A204.1 (cell line): ENCODE measurements around the gene UQCRHL.
"Not testable (repeated sequence)": the region's sequence is repeated elsewhere in the genome, so short reads cannot be mapped to it uniquely, and the experiment has no call there.

ENCODE experiments used
- FAIRE-seq: peaks from 2 replicates; lab custom pipeline; 2012; peaks lifted over from hg19 to GRCh38; lab: Jason Lieb, UNC

The UQCRHL gene

DNA sequence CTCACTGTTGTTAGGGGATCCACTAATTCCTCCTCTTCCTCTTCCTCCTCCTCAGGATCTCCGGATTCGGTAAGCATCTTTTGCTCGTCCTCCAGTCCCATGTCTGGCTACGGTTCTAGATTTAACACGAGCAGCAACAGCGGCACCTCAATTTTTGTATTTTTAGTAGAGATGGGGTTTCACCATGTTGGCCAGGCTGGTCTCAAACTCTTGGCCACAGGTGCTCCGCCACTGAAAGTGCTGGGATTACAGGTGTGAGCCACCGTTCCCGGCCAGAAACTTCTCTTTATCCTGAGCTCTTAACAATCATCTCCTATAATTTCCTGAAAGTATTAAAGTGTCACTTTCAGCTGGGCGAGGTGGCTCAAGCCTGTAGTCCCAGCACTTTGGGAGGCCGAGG is at the start of gene UQCRHL:
UQCRHL (minus strand) TSS at position 101 of the 400 bp plus-strand sequence; CDS start at position 101, 0 bp downstream.
- FAIRE-seq: not testable (repeated sequence)

DNA sequence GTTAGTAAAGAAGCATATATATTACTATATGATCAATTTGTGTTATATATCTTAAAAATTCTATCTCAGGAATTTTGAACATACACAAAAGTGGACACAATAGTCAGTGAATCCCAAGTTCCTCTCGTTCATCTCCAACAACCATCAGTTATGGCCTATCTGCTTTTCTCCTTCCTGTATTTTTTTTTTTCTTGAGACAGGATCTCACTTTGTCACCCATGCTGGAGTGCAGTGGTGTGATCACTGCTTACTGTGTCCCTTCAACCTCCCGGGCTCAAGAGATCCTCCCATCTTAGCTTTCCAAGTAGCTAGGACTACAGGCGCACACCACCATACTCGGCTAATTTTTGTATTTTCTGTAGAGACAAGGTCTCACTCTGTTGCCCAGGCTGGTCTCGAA is 49.4 kb upstream of the UQCRHL start:
- no peak for FAIRE-seq

DNA sequence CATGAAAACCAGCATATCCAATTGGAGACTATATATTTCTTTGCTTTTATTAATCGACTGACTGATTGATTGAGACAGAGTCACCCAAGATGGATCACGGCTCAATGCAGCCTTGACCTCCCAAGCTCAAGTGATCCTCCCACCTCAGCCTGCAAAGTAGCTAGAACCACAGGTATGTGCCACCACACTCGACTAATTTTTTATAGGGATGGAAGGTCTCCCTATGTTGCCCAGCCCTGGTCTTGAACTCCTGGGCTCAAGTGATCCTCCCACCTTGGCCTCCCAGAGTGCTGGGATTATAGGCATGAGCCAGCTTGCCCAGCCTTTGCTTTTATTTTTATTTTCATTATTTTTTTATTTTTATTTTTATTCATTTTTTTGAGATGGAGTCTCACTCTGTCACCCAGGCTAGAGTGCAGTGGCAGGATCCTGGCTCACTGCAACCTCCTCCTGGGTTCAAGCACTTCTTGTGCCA is 45.4 kb upstream of the UQCRHL start:
- FAIRE-seq: no peak

DNA sequence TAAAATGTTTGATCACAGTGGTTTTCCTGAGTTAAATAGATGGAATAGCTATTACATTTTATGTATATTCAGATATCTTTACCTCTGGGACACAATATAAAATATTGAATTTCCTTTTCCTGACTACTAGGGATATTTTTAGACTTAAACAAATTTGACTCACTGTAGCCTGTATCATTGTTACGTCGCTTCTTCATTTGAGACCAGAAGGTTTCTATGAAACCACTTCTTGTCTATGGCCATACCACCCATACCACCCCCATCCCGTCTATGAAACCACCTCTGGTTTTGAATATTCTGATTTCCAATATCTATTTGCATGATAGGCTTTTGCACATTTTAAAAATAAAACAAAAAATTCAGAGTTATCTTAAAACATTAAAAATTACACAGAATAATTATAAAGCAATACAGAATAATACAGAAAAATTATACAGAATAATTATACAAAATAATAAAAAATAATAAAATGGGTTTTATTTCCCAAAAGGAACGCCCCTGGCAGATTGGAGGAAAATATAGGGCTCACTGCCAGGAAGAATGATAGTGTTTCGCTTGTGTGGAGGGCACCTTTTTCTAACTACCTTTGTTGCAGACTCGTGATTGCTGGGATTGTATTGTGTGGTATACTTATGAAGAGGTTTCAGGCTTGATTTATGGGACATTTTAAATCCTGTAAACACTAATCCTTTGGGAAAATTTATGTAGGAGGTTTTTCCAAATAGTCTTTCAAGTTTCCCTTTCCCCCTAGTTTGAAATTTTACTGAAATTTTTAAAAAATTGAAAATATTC is 44.8 kb upstream of the UQCRHL start:
- peak; percentile 11 for FAIRE-seq

DNA sequence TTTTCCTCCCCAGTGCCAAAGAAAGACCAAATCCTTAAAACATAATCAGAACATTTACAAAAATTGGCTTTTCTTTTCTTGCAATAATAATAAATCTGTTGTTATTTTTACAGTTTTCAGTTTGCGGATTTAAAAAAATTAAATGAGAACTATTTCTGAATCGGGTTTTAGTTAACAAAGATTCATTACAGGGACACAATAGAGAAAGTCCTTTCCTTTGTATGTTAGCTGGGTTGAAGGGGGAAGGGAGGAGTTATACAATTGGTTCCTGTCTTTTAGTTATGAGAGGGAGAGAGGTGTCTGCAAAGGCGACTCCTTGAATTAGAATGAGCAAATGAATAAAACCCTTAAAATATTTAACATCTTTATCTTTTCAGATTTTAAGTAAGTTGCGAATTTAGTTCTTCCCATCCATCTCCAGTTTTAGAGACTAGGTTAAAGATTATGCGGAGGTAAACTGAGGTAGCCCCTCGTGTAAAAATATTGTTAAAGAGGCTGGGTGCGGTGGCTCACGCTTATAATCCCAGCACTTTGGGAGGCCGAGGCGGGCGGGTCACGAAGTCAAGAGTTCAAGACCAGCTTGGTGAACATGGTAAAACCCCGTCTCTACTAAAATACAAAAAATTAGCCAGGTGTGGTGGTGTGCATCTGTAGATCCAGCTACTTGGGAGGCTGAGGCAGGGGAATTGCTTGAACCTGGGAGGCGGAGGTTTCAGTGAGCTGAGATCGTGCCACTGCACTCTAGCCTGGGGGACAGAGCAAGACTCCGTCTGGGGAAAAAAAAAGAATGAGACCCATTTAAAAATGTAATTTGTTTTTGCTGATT is 44.0 kb upstream of the UQCRHL start:
- FAIRE-seq: no peak

DNA sequence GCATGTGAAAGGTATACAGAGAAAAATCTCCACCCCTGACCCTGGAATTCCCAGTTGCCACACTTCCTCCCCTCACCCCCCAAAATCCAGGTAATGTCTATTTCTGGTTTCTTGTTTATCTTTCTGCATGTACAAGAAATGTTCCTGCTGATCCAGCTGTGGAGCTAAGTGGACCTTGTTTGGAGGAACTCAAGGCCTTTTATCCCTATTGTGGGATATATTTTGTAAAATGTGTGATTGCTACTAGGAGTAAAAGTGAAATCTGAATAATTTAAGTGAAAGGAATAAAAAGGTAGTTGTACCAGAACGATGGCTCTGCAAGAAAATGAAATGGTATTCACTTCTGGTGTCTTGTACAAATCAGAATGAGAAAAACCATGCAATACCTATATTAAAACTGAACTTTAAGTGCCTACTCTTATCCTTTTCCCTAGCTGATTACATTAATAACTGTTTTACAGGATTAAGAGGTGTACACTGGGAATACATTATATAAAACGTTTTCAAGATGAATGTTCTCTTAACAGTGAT is 43.1 kb upstream of the UQCRHL start:
- FAIRE-seq: no peak

DNA sequence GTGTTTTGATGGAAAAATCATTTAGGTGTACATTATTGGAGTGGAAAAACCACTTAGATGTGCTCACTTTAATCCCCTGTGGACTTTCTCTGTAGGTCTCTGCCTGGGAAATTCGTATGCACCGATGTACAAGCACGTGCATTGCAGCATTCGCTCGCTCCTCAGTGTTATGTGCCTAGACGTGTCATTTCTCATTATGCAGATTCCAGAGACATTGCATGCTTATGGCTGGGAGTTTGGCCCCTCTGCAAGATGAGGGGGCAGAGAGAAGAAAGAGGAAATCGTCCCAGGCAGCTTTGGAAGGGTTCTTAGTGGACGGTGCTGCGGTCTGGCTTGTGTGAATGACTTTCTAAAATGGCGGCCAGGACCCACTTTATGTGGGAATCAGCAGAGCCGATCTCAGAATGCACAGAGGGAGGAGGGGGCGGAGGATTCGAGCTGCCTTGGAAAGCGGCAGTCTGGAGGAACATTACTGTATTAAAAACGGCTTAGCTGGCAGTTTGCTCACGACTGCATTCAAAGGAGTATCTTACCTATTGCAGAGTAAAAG is 42.4 kb upstream of the UQCRHL start:
- no peak for FAIRE-seq

DNA sequence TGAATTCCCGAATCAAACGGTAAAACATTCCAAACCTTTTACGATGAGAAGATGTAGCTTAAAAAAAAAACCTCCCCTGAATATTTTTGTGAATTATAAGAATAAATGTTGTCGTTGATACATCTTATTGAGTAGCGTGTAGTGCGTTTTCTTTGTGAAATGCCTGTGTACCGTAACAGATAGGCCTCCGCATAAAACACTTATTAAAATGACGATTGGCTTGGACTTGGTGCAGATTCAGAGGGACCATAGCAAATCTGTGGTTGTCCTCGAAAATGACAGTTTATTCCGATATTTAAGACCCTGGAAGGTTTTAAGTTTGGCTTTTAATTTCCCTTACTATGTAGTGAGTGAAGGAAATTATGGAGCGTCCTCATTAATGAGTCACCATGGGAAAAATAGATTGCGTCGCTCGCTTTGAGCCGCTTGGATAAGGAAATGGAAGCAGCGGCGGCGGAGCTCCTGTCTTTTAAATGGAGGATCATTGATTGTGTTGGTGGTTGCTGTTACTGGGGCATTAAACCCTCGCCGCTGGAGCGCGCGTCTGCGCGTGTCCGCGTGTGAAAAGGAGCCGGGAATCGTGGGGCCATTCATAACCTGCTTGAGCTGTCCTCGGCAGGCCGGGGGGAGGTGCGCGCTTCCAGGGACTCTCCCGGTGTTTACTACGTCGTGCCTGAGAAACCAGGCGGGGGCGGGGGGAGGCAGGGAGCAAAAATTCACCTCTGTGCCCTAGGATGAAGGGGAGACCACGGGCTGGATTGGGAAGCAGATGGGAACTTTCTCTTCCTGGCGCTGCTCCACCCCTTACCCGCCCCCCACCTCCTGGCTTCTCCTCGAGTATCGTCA is 41.7 kb upstream of the UQCRHL start:
- no peak for FAIRE-seq

DNA sequence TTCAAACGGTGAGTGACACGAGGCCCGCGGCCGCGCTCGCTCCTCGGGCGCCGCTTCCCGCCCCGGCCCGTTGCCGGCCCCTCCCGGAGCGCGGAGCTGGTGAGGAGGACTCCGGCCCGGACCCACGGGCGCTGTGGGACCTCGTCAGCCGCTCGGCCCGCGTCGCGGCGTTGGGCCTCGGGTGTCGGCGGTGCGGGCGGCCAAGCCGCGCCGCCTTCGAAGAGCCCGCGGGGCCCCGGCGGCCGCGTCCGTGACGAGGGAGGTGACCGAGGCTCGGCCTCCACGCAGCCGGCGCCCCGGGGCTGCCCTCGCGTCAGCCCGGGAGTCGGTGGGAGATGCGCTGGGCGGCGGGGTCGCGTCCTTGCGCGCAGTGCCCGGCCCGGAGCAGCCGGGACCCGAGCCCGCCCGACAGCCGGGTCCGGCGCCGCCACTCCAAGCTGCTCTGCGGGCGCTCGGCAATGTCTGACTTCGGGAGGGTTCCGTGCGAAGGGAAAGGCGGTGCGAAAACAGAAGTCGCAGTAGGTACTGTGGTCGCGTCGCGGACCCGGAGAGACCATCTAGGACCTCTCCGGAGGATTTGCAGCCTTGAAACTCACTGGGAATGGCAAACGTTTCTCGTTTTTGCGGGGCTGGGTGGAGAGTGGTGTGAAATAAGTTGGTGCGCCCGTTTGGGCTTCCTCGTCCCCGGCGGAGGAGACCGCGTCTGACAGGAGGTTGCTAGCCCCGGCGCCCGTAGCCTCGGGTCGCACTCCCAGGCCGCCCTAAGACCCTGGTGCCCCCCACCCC is 40.9 kb upstream of the UQCRHL start:
- FAIRE-seq: no peak

DNA sequence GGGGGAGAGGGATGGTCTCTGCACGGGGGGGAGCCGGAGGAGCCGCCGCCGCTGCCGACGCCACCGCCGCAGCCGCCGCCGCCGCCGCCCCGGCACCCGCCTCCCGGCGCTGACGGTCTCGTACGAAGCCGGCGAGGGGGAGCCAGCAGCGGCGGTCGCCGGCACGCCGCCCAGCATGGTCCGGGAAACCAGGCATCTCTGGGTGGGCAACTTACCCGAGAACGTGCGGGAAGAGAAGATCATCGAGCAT is 40.4 kb upstream of the UQCRHL start:
- no peak for FAIRE-seq

DNA sequence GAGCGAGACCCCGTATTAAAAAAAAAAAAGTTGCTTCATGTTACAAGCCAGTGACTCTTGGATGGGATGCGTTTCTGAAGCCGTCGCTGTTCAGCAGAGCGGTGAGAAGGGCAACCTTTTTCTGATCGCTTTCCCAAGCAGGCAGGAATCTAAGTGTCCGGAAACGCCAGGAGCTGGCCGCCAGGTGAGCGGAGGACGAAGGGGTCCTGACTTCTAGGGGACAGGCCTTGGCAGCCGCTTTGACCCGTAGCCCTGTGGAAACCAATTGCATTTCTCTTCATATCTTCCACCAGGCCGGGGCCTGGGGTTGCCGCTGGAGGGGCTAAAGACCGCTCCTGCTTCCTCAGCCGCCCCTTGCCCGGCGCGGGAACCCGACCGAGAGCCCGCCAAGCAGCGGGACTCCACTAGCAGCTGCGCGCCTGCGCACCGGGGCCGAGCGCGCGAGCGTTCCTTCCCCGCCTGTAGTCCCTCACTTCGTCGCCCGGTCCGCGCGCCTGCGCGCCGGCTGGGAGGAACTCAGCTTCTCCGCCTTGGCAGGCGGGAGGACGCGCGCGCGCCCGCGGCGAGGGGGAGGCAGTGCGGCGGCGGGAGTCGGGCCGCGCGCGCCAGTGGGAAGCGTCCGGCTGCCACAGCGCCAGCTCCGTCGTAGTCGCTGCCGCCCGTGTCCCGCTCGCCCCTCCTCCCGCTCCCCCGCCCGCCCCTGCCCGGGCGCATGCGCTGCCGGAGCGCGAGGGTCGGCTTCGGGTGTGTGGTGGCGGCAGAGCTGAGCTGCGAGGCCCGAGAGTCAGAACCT is 39.8 kb upstream of the UQCRHL start, which contains the start of gene SPEN:
SPEN (plus strand) TSS at position 608 of the 793 bp plus-strand sequence. CDS start 361 bp downstream, outside the sequence.
- FAIRE-seq: no peak

DNA sequence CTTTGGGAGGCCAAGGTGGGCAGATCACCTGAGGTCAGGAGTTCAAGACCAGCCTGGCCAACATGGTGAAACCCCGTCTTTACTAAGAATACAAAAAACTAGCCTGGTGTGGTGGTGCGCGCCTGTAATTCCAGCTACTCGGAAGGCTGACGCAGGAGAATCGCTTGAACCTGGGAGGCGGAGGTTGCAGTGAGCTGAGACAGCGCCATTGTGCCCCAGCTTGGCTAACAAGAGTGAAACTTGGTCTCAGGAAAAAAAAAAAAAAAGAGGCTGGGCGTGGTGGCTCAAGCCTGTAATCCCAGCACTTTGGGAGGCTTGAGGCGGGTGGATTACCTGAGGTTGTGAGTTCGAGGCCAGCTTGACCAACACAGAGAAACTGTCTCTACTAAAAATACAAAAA is 38.6 kb upstream of the UQCRHL start:
- FAIRE-seq: not testable (repeated sequence)

DNA sequence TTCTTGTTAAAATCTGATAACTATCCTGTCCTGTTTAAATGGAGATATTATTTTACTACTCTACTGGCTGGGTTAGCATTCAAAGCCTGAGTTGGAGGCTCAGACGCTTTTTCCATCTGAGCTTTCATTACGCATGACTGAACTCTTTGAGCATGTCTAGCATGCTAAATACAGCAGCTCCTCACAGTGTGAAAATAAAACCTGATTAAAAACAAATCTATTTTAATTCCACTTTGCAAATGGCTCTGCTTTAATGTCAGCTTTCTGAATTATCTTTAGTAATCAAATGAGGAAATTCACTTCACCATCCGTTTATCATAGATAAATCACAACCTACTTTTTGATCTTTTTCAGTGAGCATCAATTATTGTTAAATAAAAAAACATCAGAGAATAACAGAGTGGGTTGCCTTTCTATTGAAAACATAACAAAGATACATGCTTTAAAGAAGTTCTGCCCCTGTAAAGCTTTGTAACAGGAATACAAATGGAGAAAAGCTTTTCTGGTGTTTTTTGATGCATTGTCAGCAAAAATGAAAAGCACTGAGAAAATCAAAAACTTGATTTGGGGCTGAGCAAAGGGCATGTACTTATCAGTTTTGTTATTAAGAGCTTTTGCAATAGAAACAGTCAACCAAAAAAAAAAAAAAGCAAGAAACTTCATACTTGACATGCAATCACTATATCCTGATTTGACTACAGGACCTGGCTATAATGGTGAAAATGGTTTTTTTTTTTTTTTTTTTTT is 36.5 kb upstream of the UQCRHL start:
- no peak for FAIRE-seq

DNA sequence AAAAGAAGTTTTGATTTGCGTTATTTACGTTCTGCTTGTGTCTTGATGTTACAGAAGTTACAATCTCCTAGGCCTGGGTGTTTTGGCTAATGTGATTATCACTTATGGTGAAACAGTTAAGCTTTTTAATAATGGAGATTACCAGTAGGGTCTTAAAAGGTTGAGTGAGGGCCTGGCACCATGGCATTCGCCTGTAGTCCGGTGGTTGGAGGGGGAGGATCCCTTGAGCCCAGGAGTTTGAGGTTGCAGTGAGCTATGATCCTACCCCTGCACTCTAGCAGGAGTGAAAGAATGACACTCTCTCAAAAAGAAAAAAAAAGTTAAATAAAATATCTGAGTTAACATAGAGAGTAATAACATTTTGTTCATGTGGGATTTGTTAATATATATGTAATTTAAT is 31.3 kb upstream of the UQCRHL start:
- no peak for FAIRE-seq

DNA sequence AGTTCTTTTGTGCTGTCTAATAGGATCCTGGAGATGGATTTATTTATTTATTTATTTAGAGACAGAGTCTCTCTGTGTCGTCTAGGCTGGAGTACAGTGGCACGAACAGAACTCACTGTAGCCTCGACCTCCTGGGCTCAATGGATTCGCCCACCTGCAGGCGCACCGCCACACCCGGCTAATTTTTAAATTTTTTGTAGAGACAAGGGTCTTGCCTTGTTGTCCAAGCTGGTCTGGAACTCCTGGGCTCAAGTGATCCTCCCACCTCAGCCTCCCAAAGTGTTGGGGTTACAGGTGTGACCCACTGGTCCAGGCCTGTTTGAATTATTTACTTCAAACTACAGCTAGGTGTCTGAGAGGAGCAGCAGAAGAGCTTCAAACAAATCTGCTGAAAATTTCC is 30.5 kb upstream of the UQCRHL start:
- FAIRE-seq: no peak

DNA sequence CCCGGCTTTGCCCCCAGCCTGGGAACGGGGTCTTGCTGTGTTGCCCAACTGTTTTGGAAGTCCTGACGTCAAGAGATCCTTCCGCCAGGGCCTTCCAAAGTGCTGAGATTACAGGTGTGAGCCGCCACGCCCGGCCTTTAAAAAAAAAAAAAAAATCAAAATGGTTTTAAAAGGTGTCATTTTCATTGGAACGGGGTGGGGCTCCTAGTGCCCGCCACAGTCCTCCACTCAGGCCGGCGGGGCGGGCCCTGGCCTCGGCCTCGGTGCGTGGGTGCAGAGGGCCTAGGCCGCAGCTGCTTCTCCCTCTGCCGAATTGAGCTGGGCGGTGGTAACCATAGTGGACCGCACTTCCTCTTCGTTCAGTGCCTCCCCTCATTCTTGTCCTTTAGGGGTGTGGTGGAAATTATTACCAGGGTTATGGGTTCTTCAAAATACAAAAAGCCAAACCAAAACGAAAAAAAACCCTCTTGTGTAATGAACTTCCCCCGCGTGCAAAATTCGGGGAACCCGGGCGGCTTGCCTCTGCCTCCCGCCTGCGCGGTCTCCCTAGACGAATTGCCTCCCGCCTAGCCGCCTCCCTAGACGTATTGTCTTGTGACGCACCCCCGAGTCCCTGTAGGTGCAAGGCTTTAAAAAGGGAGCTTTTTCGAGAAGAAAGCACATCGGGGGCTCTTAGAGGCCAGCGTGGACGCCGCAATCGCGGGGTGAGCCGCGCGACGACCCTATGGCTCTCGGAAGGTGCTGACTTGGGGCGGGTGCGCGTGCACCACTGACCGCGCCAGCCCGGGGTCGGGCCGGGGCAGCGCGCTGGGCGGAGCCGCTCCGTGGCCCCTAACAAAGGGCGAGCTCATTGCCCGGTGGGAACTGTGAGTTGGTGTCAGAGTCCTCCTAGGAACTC is 29.6 kb upstream of the UQCRHL start:
- FAIRE-seq: no peak

DNA sequence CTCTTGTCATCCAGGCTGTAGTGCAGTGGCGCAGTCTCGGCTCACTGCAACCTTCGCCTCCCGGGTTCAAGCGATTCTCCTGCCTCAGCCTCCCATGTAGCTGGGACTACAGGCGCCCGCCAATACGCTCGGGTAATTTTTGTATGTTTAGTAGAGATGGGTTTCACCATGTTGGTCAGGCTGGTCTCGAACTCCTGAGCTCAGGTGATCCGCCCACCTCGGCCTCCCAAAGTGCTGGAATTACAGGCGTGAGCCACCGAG is 29.0 kb upstream of the UQCRHL start:
- FAIRE-seq: not testable (repeated sequence)

DNA sequence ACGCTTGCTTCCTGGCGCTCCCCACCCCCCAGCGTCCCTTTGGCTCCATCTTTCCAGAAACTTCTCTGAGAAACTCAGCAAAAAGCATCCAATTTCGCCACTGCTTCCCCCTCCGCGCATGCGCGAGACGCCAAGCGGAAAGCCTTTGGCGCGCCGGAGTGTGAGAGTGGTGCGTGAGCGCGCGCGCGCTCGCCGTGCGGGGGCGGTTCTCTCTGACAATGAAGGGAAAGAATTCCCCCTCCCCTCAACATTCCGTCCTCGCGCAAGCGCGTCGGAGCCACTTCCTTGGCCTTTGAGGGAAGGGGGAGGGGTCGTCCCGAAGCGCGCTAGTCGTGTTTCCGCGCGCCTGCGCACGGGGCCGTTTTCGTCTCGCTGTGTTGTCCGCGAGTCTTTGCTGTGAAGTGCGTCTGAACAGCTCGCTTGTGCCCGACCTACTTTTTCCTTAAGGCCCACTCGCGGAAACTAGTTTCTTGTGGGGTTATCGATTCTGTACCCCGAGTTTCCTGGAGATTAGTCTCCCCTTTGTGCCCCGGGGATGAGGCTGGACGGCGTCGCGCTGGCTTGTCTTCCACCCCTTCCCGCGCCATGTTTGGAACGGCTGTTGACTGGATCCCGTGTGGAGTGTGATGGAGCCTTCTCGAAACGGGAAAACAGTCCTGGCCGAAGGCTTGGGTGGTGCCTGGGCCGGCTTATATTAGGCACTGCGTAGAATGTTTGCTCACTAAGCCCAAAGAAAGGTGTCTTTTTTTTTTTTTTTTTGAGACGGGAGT is 28.5 kb upstream of the UQCRHL start:
- FAIRE-seq: peak; percentile 96
